Psoas muscle (tissue), 8 donors: ENCODE results near the gene DHTKD1. TPM values are rescaled to one million over a fixed set of nuclear protein-coding genes. Genes with fewer than 3 reads are reported as not detected.

ENCODE experiments used
- ATAC-seq, 4 donors: fragments of 200-7000 bp; cut with Tn5 transposase; one replicate each; pipeline ENCODE4 v1.9.1; 2020; ENCODE audit warnings: moderate library complexity in 3 of 4, mild to moderate bottlenecking in 2 of 4
- DNase-seq, 2 donors: peaks; one replicate each; pipeline ENCODE4 v3.0.0-alpha.2; 2020
- H3K27ac ChIP-seq: fragments of 200-600 bp; one replicate; pipeline ENCODE4 v1.8.0; 2022
- H3K27me3 ChIP-seq, 3 donors: fragments of 200-600 bp in 1 of 3; one replicate each; pipeline versions ENCODE4 v1.6.1 to v1.8.0; 2013 to 2022; ENCODE audit warnings: low read length in 2 of 3, mild to moderate bottlenecking in 2 of 3, moderate library complexity in 1 of 3; ENCODE audit not compliant: insufficient read depth in 3 of 3
- H3K36me3 ChIP-seq, 2 donors: fragments of 200-600 bp in 1 of 2; one replicate each; pipeline versions ENCODE4 v1.6.1 to v1.8.0; 2013 to 2022; ENCODE audit warnings: low read depth in 1 of 2, mild to moderate bottlenecking in 1 of 2, moderate library complexity in 1 of 2; ENCODE audit not compliant: insufficient read depth in 1 of 2
- H3K4me1 ChIP-seq: fragments of 200-600 bp; one replicate; pipeline ENCODE4 v1.8.0; 2022
- H3K4me3 ChIP-seq: fragments of 200-600 bp; one replicate; pipeline ENCODE4 v1.8.0; 2022; ENCODE audit warnings: mild to moderate bottlenecking
- H3K9me3 ChIP-seq: fragments of 200-600 bp; one replicate; pipeline ENCODE4 v1.8.0; 2022
- WGBS, 3 donors: extraction: QIAGEN DNeasy Blood & Tissue Kit; methylation state at CpG; one replicate each; pipeline versions ENCODE4 v1.1.6 to v1.1.7; 2013; 5-methylcytosine and 5-hydroxymethylcytosine counted together
- intact Hi-C, 2 donors: fragments of 100-400 bp; cut with DNase I; formaldehyde crosslinking; loops; one replicate each; pipeline versions ENCODE4 v1.11.0 to v1.14.2; 2022
- polyA plus RNA-seq, 3 donors: library from polyadenylated mRNA; stranded (reverse); fragments of 200-250 nt; gene quantifications; one replicate each; pipeline ENCODE4 v1.2.3, GENCODE V29; 2013
- total RNA-seq, 4 donors: library from RNA; stranded (reverse); fragmentation: NEBNext Ultra II Directional in 2 of 4; extraction: Animal tissue kit (Norgen Biotek cat#: 25700) in 2 of 4; gene quantifications; one replicate each; pipeline versions ENCODE4 v1.2.1 to v1.2.4, GENCODE V29; 2021 to 2023
- TF ChIP-seq, protein P1 (sequence below): fragments of 200-600 bp; IDR thresholded peaks from one replicate; pipeline ENCODE4 v1.8.0; 2022; ENCODE audit warnings: antibody characterized with exemption
- donor health status: healthy with polysubstance abuse.
- donor health status: DM: no; HTN: no; CAD: no; lungs with moderate emphysema.
- donor health status: Bipolar disorder and iron deficiency.
- donor health status: healthy.
- donor health status: DM: yes; HTN: yes; CAD: no.
- donor health status: DM: no; HTN: no; CAD: no.
- donor health status: DM: no; HTN: no; CAD: no.
- donor health status: DM: yes; HTN: yes; CAD: no.

DHTKD1 gene
- total and polyA plus RNA-seq, 7 donors = 5.8 to 31.7 (median 14.1) TPM

- Histone ChIP-seq H3K4me1 (peaks cover 10% of the 10 kb centered on the region), H3K27ac (no peak overlapping the region), H3K27me3 (no peaks in the 10 kb centered on the region), H3K36me3 (peaks cover 0 to 5% of the 10 kb centered on the region in 2 donors), H3K9me3 (no peaks in the 10 kb centered on the region), H3K4me3 (no peak overlapping the region)
- DNase-seq (no peak), ATAC-seq (no peak)
- 83 to 90% (median 90%) methylated on average over 4 of the region's 4 CpGs for WGBS, 3 donors
- intact Hi-C loops = loop anchor here in 1 of 2 donors (5.0 kb wide), 1 partner anchor 54 kb away; the partner anchor contains the start of gene SEC61A2
- TF ChIP-seq, protein P1, sequence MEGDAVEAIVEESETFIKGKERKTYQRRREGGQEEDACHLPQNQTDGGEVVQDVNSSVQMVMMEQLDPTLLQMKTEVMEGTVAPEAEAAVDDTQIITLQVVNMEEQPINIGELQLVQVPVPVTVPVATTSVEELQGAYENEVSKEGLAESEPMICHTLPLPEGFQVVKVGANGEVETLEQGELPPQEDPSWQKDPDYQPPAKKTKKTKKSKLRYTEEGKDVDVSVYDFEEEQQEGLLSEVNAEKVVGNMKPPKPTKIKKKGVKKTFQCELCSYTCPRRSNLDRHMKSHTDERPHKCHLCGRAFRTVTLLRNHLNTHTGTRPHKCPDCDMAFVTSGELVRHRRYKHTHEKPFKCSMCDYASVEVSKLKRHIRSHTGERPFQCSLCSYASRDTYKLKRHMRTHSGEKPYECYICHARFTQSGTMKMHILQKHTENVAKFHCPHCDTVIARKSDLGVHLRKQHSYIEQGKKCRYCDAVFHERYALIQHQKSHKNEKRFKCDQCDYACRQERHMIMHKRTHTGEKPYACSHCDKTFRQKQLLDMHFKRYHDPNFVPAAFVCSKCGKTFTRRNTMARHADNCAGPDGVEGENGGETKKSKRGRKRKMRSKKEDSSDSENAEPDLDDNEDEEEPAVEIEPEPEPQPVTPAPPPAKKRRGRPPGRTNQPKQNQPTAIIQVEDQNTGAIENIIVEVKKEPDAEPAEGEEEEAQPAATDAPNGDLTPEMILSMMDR = no peak
Measured at GRCh38 chr10:12073526-12073925, 4.8 kb downstream of the DHTKD1 start.

- peaks cover 0 to 19% of the 10 kb centered on the region in 2 donors for H3K36me3 ChIP-seq
- no peaks in the 10 kb centered on the region for H3K9me3 ChIP-seq
- 66 to 73% (median 67%) methylated on average over 9 of the region's 9 CpGs for WGBS, 3 donors
- H3K4me1 ChIP-seq = no peaks in the 10 kb centered on the region
- TF ChIP-seq, protein P1 = no peak
- peak in 3 of 4 donors; percentile 28 to 65 (median 43) for ATAC-seq
- H3K27ac ChIP-seq = peak overlapping the region; percentile 23
- no peak overlapping the region for H3K4me3 ChIP-seq
- intact Hi-C loops = no loop called here
- H3K27me3 ChIP-seq = no peaks in the 10 kb centered on the region
- no peak for DNase-seq
Measured at GRCh38 chr10:12077580-12078180, 8.9 kb downstream of the DHTKD1 start.

- ATAC-seq = no peak
- 78 to 90% (median 90%) methylated on average over 8 of the region's 8 CpGs for WGBS, 3 donors
- Histone ChIP-seq H3K27ac (no peak overlapping the region), H3K4me3 (no peak overlapping the region), H3K27me3 (no peaks in the 10 kb centered on the region), H3K36me3 (peaks cover 0 to 45% of the 10 kb centered on the region in 2 donors), H3K4me1 (no peaks in the 10 kb centered on the region), H3K9me3 (no peaks in the 10 kb centered on the region)
- intact Hi-C loops = no loop called here
- DNase-seq = no peak
- TF ChIP-seq, protein P1 = no peak
Measured at GRCh38 chr10:12081470-12081869, 12.7 kb downstream of the DHTKD1 start.

DNA sequence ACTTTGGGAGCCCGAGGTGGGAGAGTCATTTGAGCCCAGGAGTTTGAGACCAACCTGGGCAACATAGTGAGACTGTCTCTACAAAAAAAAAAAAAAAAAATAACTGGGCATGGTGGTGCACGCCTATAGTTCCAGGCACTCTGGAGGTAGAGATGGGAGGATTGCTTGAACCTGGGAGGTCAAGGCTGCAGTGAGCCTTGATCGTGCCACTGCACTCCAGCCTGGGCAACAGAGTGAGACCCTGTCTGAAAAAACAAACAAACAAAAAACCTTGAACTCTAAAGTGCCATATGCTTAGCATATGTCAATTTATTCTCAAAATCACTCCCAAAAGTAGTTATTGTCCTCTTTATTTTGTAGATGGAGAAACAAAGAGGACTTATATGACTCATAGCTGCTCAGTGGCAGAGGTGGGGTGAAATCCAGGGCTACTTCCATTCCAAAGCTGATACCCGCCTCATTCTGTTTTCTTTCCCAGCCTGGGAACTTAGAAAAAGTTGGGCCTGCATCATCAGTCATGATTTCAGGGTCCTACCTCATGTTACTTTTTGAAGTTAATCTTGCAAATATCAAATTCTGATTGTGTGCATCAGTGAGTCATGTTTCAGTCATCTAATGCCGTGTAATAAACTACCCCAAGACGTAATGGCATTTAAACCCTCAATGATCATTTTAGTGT is 13.3 kb downstream of the DHTKD1 start:
- H3K27ac ChIP-seq = no peak overlapping the region
- H3K27me3 ChIP-seq = no peaks in the 10 kb centered on the region
- intact Hi-C loops = no loop called here
- no peak for ATAC-seq
- TF ChIP-seq, protein P1 = no peak
- H3K36me3 ChIP-seq = peaks cover 2 to 51% of the 10 kb centered on the region in 2 donors
- H3K4me1 ChIP-seq = no peaks in the 10 kb centered on the region
- DNase-seq = no peak
- H3K4me3 ChIP-seq = no peak overlapping the region
- 75 to 90% (median 90%) methylated on average over 6 of the region's 6 CpGs for WGBS, 3 donors
- H3K9me3 ChIP-seq = no peaks in the 10 kb centered on the region
